Activated CD8-positive, alpha-beta memory T cell treated with anti-CD3 and anti-CD28 coated beads, Interleukin-2, amount 50 U/mL, for 24 hours (primary cell): ENCODE results near the gene ITGA11.
"Not testable (repeated sequence)": the region's sequence is repeated elsewhere in the genome, so short reads cannot be mapped to it uniquely, and the experiment has no call there.

Experiments
- DNase-seq: peaks from one replicate; pipeline ENCODE4 v3.0.0-alpha.2; 2020; ENCODE audit errors: extremely low read depth

ITGA11 gene

DNA sequence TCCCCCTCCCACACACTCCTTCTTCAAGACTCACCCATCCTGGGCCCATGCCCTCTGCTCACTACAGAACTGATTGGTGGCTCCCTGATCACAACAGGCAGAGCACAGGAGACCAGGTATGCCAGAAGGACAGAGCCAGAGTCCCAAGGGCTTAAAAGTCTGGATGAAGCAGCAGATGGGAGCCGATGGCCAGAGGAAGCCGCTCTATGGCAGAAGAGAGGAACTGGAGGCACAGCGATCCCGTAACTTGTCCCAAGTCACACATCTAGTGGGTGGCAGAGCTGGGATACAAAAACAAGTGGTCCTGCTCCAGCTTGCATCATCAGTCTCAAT is 20.7 kb downstream of the ITGA11 start:
- no peak for DNase-seq

DNA sequence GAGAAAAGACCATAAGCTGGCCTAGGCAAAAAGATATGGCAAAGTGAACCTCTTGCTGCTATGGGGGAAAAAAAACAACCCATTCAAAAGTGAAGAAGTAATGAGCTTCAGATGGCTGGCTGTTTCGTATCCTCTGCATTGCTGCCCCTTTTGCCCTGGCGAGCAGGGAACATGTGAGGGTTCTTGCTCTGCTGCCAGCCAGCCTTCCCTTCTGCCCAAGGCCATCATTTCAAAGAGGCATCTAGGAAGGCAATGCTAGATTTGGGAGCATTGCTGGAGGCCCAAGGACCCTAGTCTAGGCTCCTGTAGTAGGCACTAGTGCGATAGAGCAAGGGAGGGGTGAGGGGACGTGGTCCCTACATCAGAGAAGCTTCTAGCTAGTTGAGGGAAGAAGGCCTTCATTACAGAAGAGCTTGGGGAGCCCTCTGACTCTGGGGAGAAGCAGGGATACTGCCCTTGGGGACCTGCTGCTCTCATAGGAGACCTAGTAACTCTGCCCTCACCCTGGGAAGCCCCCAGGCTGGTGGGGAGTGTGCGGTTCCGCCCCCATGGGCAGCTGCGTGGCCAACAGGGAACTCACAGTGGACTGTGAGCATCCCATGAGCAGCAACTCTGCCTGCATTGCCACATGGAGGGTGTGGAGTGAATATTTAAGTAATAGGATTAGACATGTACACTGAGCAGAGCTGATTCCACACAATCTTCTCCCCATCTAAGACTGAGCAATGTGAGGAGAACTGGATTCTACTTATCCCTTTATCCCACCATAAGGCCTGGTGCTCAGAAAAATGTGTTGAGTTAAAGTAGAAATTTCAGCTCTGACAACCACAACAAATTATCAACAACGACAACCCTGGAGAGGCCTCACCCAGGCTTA is 21.3 kb downstream of the ITGA11 start:
- no peak for DNase-seq

DNA sequence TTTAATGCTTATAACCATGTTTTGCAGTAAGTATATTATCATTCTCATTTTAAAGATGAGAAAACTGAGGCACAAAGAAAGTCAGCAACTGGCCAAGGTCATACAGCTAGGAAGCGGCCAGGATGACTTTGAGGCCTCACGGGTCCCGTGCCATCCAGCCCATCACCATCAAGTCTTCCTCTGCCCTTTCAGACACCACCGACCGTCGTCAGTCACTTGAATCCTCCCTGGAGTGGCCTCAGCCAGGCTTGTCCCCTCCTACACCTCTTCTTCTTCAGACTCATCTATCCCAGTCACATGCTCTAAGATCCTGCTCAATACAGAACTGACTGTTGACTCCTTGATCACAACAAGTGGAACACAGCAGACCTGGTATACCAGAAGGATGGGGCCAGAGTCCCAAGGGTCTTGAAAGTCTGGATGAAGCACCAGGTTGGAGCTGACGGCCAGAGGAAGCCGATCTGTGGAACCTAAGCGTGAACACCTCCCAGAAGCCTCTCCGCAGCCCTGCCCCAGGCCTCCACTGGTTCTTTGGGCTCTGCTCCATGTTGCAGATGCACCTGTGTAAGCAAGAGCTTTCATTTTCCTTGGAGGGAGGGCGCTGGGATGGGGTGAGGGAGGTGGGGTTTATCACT is 22.1 kb downstream of the ITGA11 start:
- no peak for DNase-seq

- DNase-seq = no peak
Observed at GRCh38 chr15:68408971-68409370, 23.0 kb downstream of the ITGA11 start.

GRCh38 chr15:68407886-68408881 is 23.8 kb downstream of the ITGA11 start:
- no peak for DNase-seq

DNA sequence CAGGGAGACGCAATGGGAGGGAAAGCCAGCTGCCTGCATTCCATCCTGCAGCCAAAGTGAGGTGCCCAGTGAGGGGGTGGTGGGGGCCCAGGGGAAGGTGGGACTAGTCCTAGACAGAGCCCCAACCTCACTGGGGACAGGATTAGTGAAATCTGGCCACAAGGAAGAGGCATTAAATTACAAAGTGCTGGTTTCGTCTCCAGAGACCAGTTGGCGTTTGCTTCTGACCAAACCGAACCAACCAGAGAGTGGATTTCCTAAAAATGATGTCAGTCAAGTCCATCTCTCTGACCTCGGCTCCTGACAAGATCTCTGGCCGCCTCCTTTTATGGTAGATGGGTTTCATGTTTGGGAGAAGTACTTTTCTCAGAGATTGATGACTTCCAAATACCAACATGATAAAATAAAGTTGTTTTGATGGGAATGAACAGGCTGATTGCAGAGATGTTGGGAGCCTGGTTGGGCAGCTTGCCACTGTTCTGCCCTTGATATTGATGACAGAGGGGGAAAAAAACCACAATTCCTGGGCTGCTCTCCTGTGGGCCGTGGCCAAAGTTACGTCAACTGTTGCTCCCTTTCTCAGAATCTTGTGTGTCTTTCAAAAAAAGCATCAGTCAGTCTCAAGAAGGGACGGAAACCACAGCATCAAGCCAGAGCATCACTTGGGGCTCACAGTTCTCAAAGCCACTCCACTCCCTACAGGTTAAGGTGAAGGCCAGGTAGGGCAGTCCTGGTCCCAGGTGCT is 24.6 kb downstream of the ITGA11 start:
- DNase-seq = no peak

DNA sequence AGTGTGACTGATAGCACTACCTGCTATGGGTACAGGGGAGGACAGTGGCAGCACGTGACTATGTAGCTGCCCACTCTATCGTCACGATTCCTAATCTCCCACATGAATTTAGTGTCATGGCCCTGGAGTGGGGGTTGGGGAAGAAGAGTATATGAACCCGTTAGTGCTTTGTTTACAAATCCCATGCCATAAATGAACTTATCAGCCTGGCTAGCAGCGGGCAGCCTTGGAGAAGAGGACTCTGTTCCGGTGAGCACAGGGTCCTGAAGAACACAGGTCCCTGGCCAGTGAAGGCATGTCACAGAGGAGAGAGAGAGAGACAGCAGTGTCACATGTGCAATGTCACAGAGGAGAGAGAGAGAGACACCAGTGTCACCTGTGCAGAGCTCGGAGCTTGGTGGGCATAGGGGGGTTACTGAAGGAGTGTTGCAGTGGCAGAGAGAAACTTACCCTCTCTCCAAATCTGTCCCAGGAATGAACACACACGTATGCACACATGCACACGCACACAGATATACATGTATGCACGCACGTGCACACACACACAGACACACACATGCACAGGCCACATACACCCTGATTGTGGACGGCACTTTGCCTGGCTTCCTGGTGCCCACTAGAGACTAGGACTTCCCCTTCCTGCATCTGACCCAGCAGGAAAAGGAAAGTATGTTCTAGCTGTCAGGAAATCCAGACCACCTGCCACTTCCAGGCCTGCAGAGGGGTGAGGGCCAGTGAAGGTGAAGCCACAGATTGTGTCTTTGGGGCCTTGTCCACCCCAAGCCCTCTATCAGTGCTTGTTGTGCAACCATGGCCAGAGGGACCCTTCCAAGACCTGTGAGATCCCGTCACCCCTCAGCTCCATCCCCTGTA is 26.3 kb downstream of the ITGA11 start:
- no peak for DNase-seq

DNA sequence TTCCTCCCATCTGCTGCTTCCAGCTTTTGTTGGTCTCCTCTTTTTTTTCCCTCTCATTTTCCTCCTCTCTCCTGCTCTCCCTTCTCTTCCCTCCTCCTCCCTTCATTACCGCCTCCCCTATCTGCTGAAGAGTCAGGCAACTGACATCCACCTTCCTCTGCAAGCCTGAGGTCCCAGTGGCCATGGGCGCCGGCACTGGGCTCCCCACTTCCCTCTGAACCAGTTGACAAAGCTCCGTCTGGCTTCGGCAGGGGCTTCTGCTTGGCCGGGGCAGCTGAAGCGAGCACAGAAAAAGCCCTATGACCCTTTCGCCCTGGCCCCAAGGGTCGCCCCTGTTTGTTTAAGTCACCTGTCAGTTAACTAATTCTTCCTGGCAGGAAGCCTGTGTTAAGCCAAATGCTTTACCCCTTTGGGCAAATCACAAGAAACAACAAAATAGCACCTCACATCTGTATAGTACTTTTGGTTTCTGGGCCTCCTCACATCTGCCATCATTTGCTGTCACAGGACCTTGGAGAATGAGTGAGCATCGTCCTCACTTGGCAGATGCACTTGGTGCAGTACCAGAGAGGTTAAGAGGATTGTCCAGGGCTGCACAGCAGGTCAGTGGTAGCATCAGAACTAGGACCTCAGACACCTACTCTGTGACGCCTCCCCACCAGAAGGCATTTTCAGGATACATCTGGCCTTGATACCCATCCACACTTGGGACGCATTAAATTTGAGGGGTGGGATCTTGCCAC is 27.7 kb downstream of the ITGA11 start:
- no peak for DNase-seq

- DNase-seq = no peak
Observed at GRCh38 chr15:68403161-68403941, 28.6 kb downstream of the ITGA11 start.

- no peak for DNase-seq
Observed at GRCh38 chr15:68402432-68403160, 29.4 kb downstream of the ITGA11 start.

- DNase-seq = no peak
Observed at GRCh38 chr15:68401496-68402431, 30.2 kb downstream of the ITGA11 start.

DNA sequence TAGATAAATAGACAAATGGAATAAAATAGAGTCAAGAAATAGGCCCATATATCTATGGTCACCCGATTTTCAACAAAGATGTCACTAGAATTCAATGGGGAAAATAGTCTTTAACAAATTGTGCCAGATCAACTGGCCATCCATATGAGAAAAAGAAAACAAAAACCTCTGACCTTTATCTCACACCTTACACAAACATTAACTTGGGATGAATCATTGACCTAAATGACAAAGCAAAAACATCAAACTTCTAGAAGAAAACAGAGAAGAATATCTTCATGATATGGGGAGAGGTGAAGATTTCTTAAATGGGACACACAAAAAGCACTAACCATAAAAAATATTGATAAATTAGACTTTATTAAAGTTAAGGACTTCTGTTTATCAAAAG is 31.9 kb downstream of the ITGA11 start:
- no peak for DNase-seq

DNA sequence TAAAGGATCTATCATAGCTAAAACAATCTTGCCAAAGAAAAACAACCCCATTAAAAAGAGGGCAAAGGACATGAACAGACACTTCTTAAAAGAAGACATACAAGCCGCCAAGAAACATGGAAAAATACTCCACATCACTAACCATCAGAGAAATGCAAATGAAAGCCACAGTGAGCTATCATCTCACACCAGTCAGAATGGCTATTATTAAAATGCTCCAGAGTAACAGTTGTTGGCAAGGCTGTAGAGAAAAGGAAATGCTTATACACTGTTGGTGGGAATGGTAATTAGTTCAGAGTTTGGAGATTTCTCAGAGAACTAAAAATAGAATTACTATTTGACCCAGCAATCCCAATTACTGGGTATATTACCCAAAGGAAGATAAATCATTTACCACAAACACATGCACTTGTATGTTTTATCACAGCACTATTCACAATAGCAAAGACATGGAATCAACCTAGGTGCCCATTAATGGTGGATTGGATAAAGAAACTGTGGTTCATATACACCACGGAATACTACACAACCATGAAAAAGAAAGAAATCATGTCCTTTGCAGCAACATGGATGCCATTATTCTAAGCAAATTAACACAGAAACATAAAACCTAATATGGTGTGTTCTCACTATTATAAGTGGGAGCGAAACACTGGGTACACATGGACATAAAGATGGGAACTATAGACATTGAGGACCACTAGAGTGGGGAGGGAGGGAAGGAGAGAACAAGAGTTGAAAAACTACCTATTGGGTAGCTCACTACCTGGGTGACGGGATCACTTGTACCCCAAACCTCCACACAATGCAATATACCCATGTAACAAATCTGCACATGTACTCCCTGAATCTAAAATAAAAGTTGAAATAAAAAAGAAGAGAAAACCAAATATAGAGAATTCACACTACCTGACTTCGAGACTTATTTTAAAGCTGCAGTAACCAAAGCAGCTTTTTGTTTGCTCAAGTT is 32.6 kb downstream of the ITGA11 start:
- DNase-seq = no peak

GRCh38 chr15:68397999-68398398 is 34.0 kb downstream of the ITGA11 start:
- not testable (repeated sequence) for DNase-seq

GRCh38 chr15:68396068-68396467 is 35.9 kb downstream of the ITGA11 start:
- DNase-seq = no peak

- DNase-seq = no peak
Observed at GRCh38 chr15:68391121-68391520, 40.8 kb downstream of the ITGA11 start.
